SK-N-MC (cell line): ENCODE data around the gene GPR158.

Experiments
- DNase-seq: peaks from one replicate; pipeline ENCODE4 v3.0.0-alpha.2; 2011; ENCODE audit warnings: low read depth, low spot score
- H3K27ac ChIP-seq: fragments of 200-600 bp; sonication (generic); 2 replicates; pipeline ENCODE4 v1.5.1; 2016; ENCODE audit warnings: mixed run types
- H3K36me3 ChIP-seq: fragments of 200-600 bp; sonication (generic); 2 replicates; pipeline ENCODE4 v1.6.1; 2017; ENCODE audit warnings: antibody characterized with exemption, low read length, mixed read lengths; ENCODE audit not compliant: insufficient read depth
- H3K4me3 ChIP-seq: fragments of 200-600 bp; sonication (generic); 2 replicates; pipeline ENCODE4 v1.5.1; 2016
- H3K9ac ChIP-seq: fragments of 200-600 bp; sonication (generic); 2 replicates; pipeline ENCODE4 v1.8.0; 2017; ENCODE audit warnings: mixed run types, mixed read lengths; ENCODE audit not compliant: insufficient read length
- H3K9me3 ChIP-seq: fragments of 200-600 bp; sonication (generic); 2 replicates; pipeline ENCODE4 v1.6.1; 2017; ENCODE audit warnings: low read depth, mild to moderate bottlenecking, antibody characterized with exemption, low read length, moderate library complexity, mixed read lengths
- EZH2 ChIP-seq: fragments of 200-600 bp; sonication (generic); IDR thresholded peaks from one replicate; pipeline ENCODE4 v1.6.1; 2017; ENCODE audit warnings: antibody characterized with exemption
- FOXP2 ChIP-seq: optimal IDR thresholded peaks from 2 replicates; pipeline ENCODE3; 2011; ENCODE audit warnings: mild to moderate bottlenecking, moderate library complexity; ENCODE audit not compliant: insufficient read depth; ENCODE audit errors: extremely low read length, control extremely low read depth
- POLR2AphosphoS5 ChIP-seq: IDR thresholded peaks from 2 replicates; pipeline ENCODE4 v1.6.1; 2012; ENCODE audit warnings: mild to moderate bottlenecking, low read depth, low read length, borderline replicate concordance

The GPR158 gene

GRCh38 chr10:25531457-25532061 is 356.8 kb downstream of the GPR158 start:
- DNase-seq: no peak
- H3K27ac ChIP-seq: no peak overlapping the region
- TF ChIP-seq EZH2 (no peak), POLR2AphosphoS5 (no peak), FOXP2 (no peak)

GRCh38 chr10:25532213-25532612 is 357.4 kb downstream of the GPR158 start:
- H3K36me3 ChIP-seq: no peaks in the 10 kb centered on the region
- H3K27ac ChIP-seq: no peak overlapping the region
- TF ChIP-seq FOXP2: no peak
- no peak overlapping the region for H3K9ac ChIP-seq
- H3K4me3 ChIP-seq: no peak overlapping the region
- H3K9me3 ChIP-seq: no peaks in the 10 kb centered on the region
- DNase-seq: no peak

More at GRCh38 chr10:25531457-25532061, 356.8 kb downstream of the GPR158 start:
- Histone ChIP-seq H3K9ac (no peak overlapping the region), H3K36me3 (no peaks in the 10 kb centered on the region), H3K4me3 (no peak overlapping the region), H3K9me3 (no peaks in the 10 kb centered on the region)

GRCh38 chr10:25536027-25536426 is 361.2 kb downstream of the GPR158 start:
- DNase-seq: no peak
- TF ChIP-seq FOXP2 (no peak), POLR2AphosphoS5 (no peak), EZH2 (no peak)
- no peaks in the 10 kb centered on the region for H3K9me3 ChIP-seq
- no peak overlapping the region for H3K27ac ChIP-seq
- no peaks in the 10 kb centered on the region for H3K36me3 ChIP-seq
- no peak overlapping the region for H3K9ac ChIP-seq
- no peak overlapping the region for H3K4me3 ChIP-seq

- H3K9ac ChIP-seq: no peak overlapping the region
- TF ChIP-seq FOXP2 (no peak), EZH2 (no peak), POLR2AphosphoS5 (no peak)
- no peak overlapping the region for H3K4me3 ChIP-seq
- H3K36me3 ChIP-seq: no peaks in the 10 kb centered on the region
- H3K27ac ChIP-seq: no peak overlapping the region
- no peak for DNase-seq
- no peaks in the 10 kb centered on the region for H3K9me3 ChIP-seq
Observed at GRCh38 chr10:25547382-25547781, 372.6 kb downstream of the GPR158 start.

GRCh38 chr10:25552283-25552919 is 377.6 kb downstream of the GPR158 start:
- TF ChIP-seq FOXP2 (no peak), POLR2AphosphoS5 (no peak), EZH2 (no peak)
- Histone ChIP-seq H3K9me3 (no peaks in the 10 kb centered on the region), H3K36me3 (no peaks in the 10 kb centered on the region), H3K27ac (no peak overlapping the region), H3K4me3 (no peak overlapping the region), H3K9ac (no peak overlapping the region)
- no peak for DNase-seq

- Histone ChIP-seq H3K9me3 (no peaks in the 10 kb centered on the region), H3K9ac (no peak overlapping the region), H3K36me3 (no peaks in the 10 kb centered on the region), H3K27ac (no peak overlapping the region), H3K4me3 (no peak overlapping the region)
- TF ChIP-seq EZH2: no peak
- TF ChIP-seq POLR2AphosphoS5: no peak
- TF ChIP-seq FOXP2: no peak
- no peak for DNase-seq
Observed at GRCh38 chr10:25555865-25556264, 381.1 kb downstream of the GPR158 start.

GRCh38 chr10:25556457-25556856 is 381.7 kb downstream of the GPR158 start:
- no peak overlapping the region for H3K9ac ChIP-seq
- H3K9me3 ChIP-seq: no peaks in the 10 kb centered on the region
- no peak for TF ChIP-seq POLR2AphosphoS5
- no peak for TF ChIP-seq EZH2
- TF ChIP-seq FOXP2: no peak
- no peaks in the 10 kb centered on the region for H3K36me3 ChIP-seq
- H3K4me3 ChIP-seq: no peak overlapping the region; the same call in 1 of the 2 replicates
- 0 out of 2 replicates have a peak overlapping the region, but pooled peaks have one; percentile 36 for H3K27ac ChIP-seq
- no peak for DNase-seq

- Histone ChIP-seq H3K27ac (peak overlapping the region; percentile 36; the same call in 1 of the 2 replicates), H3K36me3 (no peaks in the 10 kb centered on the region), H3K9me3 (no peaks in the 10 kb centered on the region), H3K9ac (no peak overlapping the region), H3K4me3 (peak overlapping the region; percentile 33)
- no peak for TF ChIP-seq POLR2AphosphoS5
- no peak for TF ChIP-seq EZH2
- no peak for TF ChIP-seq FOXP2
- no peak for DNase-seq
Observed at GRCh38 chr10:25557136-25557535, 382.3 kb downstream of the GPR158 start.
